Activated T-cell treated with anti-CD3 and anti-CD28 coated beads, Interleukin-2, amount 50 U/mL, for 48 hours (primary cell): ENCODE measurements around the gene NQO1.

Experiments used
- DNase-seq, 2 experiments: peaks; one replicate each; pipeline ENCODE4 v3.0.0-alpha.2; 2020

NQO1 gene

GRCh38 chr16:69706256-69706974, 19.9 kb downstream of the NQO1 start:
- no peak for DNase-seq

- no peak for DNase-seq
Observed at GRCh38 chr16:69703638-69704037, 22.7 kb downstream of the NQO1 start.

- no peak for DNase-seq
Observed at GRCh38 chr16:69701866-69702265, 24.5 kb downstream of the NQO1 start.

GRCh38 chr16:69701452-69701851, 24.9 kb downstream of the NQO1 start:
- DNase-seq, result no peak

GRCh38 chr16:69699915-69700314, 26.4 kb downstream of the NQO1 start:
- no peak for DNase-seq

GRCh38 chr16:69698404-69698803, 28.0 kb downstream of the NQO1 start:
- no peak for DNase-seq

- DNase-seq, result no peak
Observed at GRCh38 chr16:69693916-69694315, 32.4 kb downstream of the NQO1 start.

- DNase-seq, result no peak
Observed at GRCh38 chr16:69691980-69692911, 34.1 kb downstream of the NQO1 start.

GRCh38 chr16:69688589-69688988, 37.8 kb downstream of the NQO1 start:
- no peak for DNase-seq

GRCh38 chr16:69680358-69680757, 46.0 kb downstream of the NQO1 start:
- no peak for DNase-seq

GRCh38 chr16:69672998-69673713, 53.2 kb downstream of the NQO1 start:
- no peak for DNase-seq

- DNase-seq, result no peak
Observed at GRCh38 chr16:69672315-69672997, 53.9 kb downstream of the NQO1 start.

- no peak for DNase-seq
Observed at GRCh38 chr16:69669577-69669976, 56.8 kb downstream of the NQO1 start.

- DNase-seq, result no peak
Observed at GRCh38 chr16:69663846-69664245, 62.5 kb downstream of the NQO1 start.

- no peak for DNase-seq
Observed at GRCh38 chr16:69662901-69663300, 63.5 kb downstream of the NQO1 start.

- no peak for DNase-seq
Observed at GRCh38 chr16:69660166-69660565, 66.2 kb downstream of the NQO1 start.
